ENCODE results near the gene PPP2R3C.

GRCh38 chr14:35121887-35122695 lies at the start of gene PPP2R3C, which contains the start of gene PRORP:
- TF ChIP-seq EZH2 (IDR thresholded peaks at IDR 0.05; ENCODE audit: low read length, unreplicated experiment) (no peak), CTCF (conservative IDR thresholded peaks at IDR 0.05; ENCODE audit: low read depth, low read length) (no peak)
